ENCODE data around the gene CDHR2. TPM values are rescaled to one million over a fixed set of nuclear protein-coding genes. Genes with fewer than 3 reads are reported as not detected.

CDHR2 gene
- total and polyA plus RNA-seq, 2 of the 13 experiments (the other 11 are each of a cell fraction or from before 2014, with no cell fraction given): 17.9 to 20.9 TPM

- TF ChIP-seq BCLAF1 (IDR thresholded peaks at IDR 0.05): no peak
- TF ChIP-seq GATAD2A (CRISPR knock-in tag; IDR thresholded peaks at IDR 0.05): peak; percentile 47; the same call in 1 of the 2 replicates
- TF ChIP-seq KDM1A (CRISPR knock-in tag; IDR thresholded peaks at IDR 0.05): no peak
- TF ChIP-seq RBFOX2 (IDR thresholded peaks at IDR 0.05; ENCODE audit: low read depth, low read length): peak; percentile 69
- no peak for TF ChIP-seq CC2D1A (CRISPR knock-in tag; IDR thresholded peaks at IDR 0.05)
- TF ChIP-seq PPARG (CRISPR knock-in tag; conservative IDR thresholded peaks at IDR 0.05): 0 out of 2 replicates have a peak, but pooled peaks have one; percentile 17
- TF ChIP-seq ZNF326 (CRISPR knock-in tag; IDR thresholded peaks at IDR 0.05; ENCODE audit: borderline replicate concordance): no peak
- no peak; the same call in 1 of the 2 replicates for TF ChIP-seq ZBTB20 (CRISPR knock-in tag; IDR thresholded peaks at IDR 0.05; ENCODE audit: borderline replicate concordance, low read depth)
- TF ChIP-seq FOXK1 (CRISPR knock-in tag; IDR thresholded peaks at IDR 0.05; ENCODE audit: borderline replicate concordance, low read depth): no peak
- 0 out of 2 replicates have a peak, but pooled peaks have one; percentile 29 for TF ChIP-seq HOXA3 (CRISPR knock-in tag; IDR thresholded peaks at IDR 0.05)
- TF ChIP-seq ZNF841 (CRISPR knock-in tag; IDR thresholded peaks at IDR 0.05; ENCODE audit: borderline replicate concordance): no peak
- TF ChIP-seq TRIM24 (CRISPR knock-in tag; IDR thresholded peaks at IDR 0.05): no peak
- no peak for TF ChIP-seq NFAT5 (CRISPR knock-in tag; IDR thresholded peaks at IDR 0.05)
- no peak for TF ChIP-seq MIER2 (CRISPR knock-in tag; IDR thresholded peaks at IDR 0.05)
- peak; percentile 54 for TF ChIP-seq ZNF687 (CRISPR knock-in tag; IDR thresholded peaks at IDR 0.05)
- no peak for TF ChIP-seq ZNF121 (CRISPR knock-in tag; IDR thresholded peaks at IDR 0.05)
- TF ChIP-seq TAF1 (CRISPR knock-in tag; IDR thresholded peaks at IDR 0.05): peak; percentile 50; the same call in 1 of the 2 replicates
- no peak for TF ChIP-seq ZBTB26 (CRISPR knock-in tag; IDR thresholded peaks at IDR 0.05; ENCODE audit: borderline replicate concordance)
Observed at GRCh38 chr5:176548967-176549444, at the start of gene CDHR2 (continued).

Measured in HepG2 (cell line).